Mesothelial cell of epicardium (in vitro differentiated cells): ENCODE results near the gene EREG. TPM values are rescaled to one million over a fixed set of nuclear protein-coding genes. Genes with fewer than 3 reads are reported as not detected.

ENCODE experiments used
- DNase-seq, 2 experiments: peaks; one replicate each; pipeline ENCODE4 v3.0.0; 2021; ENCODE audit warnings: low spot score in 2 of 2; ENCODE audit not compliant: unreplicated experiment in 2 of 2
- H3K27ac Mint-ChIP-seq: 2 replicates; pipeline ENCODE4 v1.8.0; 2021; ENCODE audit warnings: mixed read lengths
- H3K27me3 Mint-ChIP-seq: 2 replicates; pipeline ENCODE4 v1.8.0; 2021; ENCODE audit warnings: low read depth, mixed read lengths
- H3K36me3 Mint-ChIP-seq: 2 replicates; pipeline ENCODE4 v1.8.0; 2021; ENCODE audit warnings: mixed read lengths
- H3K4me1 Mint-ChIP-seq: 2 replicates; pipeline ENCODE4 v1.8.0; 2021; ENCODE audit warnings: mixed read lengths
- H3K4me3 Mint-ChIP-seq: 2 replicates; pipeline ENCODE4 v1.8.0; 2021; ENCODE audit warnings: mild to moderate bottlenecking, moderate library complexity, mixed read lengths
- H3K9me3 Mint-ChIP-seq: 2 replicates; pipeline ENCODE4 v1.8.0; 2021; ENCODE audit warnings: mixed read lengths
- CTCF ChIP-seq: fragments of 200-600 bp; sonication (generic); IDR thresholded peaks from one replicate; pipeline ENCODE4 v1.5.0; 2021; ENCODE audit warnings: antibody characterized with exemption; ENCODE audit not compliant: unreplicated experiment
- total RNA-seq: library from RNA; stranded (reverse); gene quantifications from 3 replicates; pipeline ENCODE4 v1.2.1, GENCODE V29; 2021

EREG gene
- total RNA-seq, 1 donor from 2014 or later, result 0.22 TPM

DNA sequence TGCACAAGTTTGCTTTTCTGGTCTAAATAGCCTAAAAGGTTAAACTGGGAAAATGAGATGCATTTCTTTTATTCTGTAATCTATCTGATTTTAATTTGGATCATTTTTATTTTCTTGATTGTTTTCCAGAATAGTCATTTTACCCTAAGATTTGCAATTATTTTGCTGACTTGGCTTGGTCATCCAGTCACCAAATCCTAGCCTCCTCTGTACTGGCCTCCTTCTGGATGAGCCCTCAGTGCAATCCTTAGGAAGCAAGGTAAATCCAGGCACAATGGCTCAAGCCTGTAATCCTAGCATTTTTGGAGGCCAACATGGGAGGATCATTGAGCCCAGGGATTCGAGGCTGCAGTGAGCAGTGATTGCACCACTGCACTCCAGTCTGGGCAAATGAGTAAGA lies 9.2 kb downstream of the EREG start:
- H3K36me3 Mint-ChIP-seq, result no peaks in the 10 kb centered on the region

GRCh38 chr4:74374561-74375327 lies 9.8 kb downstream of the EREG start:
- no peaks in the 10 kb centered on the region for H3K4me1 Mint-ChIP-seq
- H3K27me3 Mint-ChIP-seq, result peaks cover 1% of the 10 kb centered on the region
- no peak for DNase-seq
- no peak overlapping the region for H3K4me3 Mint-ChIP-seq
- H3K36me3 Mint-ChIP-seq, result no peaks in the 10 kb centered on the region
- no peak overlapping the region for H3K27ac Mint-ChIP-seq
- no peak for TF ChIP-seq CTCF
- no peaks in the 10 kb centered on the region for H3K9me3 Mint-ChIP-seq

More for the DNA sequence above, 9.2 kb downstream of the EREG start:
- Mint-ChIP-seq H3K27me3 (peaks cover 1% of the 10 kb centered on the region), H3K4me1 (no peaks in the 10 kb centered on the region), H3K9me3 (no peaks in the 10 kb centered on the region), H3K4me3 (no peak overlapping the region), H3K27ac (no peak overlapping the region)
- DNase-seq, result no peak
- TF ChIP-seq CTCF, result no peak

- H3K27me3 Mint-ChIP-seq, result peaks cover 1% of the 10 kb centered on the region
- H3K27ac Mint-ChIP-seq, result no peak overlapping the region
- no peak for DNase-seq
- no peaks in the 10 kb centered on the region for H3K4me1 Mint-ChIP-seq
- H3K9me3 Mint-ChIP-seq, result no peaks in the 10 kb centered on the region
- H3K36me3 Mint-ChIP-seq, result no peaks in the 10 kb centered on the region
- H3K4me3 Mint-ChIP-seq, result no peak overlapping the region
- no peak for TF ChIP-seq CTCF
Measured at GRCh38 chr4:74375824-74376426, 11.0 kb downstream of the EREG start.

DNA sequence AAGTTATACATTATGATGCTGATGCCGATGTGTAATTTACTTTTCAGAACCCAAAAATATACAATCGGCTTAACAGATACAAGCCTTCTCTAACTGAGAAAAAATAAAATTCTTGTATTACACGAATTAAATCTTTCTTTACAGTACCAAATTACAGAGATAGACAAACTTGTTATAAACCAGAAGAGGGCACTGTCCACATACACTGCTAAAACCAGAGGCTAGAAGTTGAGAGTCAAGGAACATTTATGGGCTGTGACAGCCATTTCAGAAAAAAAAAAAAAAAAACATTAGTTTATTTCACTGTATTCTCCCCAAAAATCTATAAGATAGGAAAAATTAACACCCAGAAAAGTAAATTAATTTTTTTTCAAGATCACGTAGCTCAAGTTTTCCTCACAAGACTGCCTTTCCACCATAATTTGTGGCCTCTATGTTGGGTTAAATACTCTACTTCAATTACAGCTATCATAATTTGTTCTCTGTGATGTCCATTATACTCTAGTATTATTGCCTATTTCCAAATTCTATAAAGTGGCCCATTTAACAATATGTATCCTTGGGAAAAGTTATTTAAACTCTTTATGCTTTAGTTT lies 12.0 kb downstream of the EREG start:
- H3K9me3 Mint-ChIP-seq, result no peaks in the 10 kb centered on the region
- H3K4me1 Mint-ChIP-seq, result no peaks in the 10 kb centered on the region
- peaks cover 1% of the 10 kb centered on the region for H3K27me3 Mint-ChIP-seq
- peak; percentile 54 for TF ChIP-seq CTCF
- no peak overlapping the region for H3K27ac Mint-ChIP-seq
- H3K4me3 Mint-ChIP-seq, result no peak overlapping the region
- DNase-seq, result no peak
- no peaks in the 10 kb centered on the region for H3K36me3 Mint-ChIP-seq

DNA sequence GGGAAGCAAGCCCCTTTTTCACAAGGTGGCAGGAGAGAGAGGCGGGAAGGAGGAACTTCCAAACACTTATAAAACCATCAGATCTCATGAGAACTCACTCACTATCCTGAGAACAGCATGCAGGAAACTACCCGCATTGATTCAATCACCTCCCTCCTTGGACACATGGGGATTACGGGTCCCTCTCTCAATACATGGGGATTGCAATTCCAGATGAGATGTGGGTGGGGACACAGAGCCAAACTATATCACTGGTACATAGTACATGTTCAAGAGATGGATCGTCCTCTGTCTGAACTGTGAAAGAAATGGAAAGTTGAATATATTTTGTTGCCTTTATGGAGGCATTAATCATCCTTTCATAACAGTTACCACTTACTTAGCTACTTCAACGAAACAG lies 12.8 kb downstream of the EREG start:
- H3K27ac Mint-ChIP-seq, result no peak overlapping the region
- no peaks in the 10 kb centered on the region for H3K9me3 Mint-ChIP-seq
- no peak for TF ChIP-seq CTCF
- H3K36me3 Mint-ChIP-seq, result no peaks in the 10 kb centered on the region
- no peaks in the 10 kb centered on the region for H3K4me1 Mint-ChIP-seq
- DNase-seq, result no peak
- H3K27me3 Mint-ChIP-seq, result peaks cover 1% of the 10 kb centered on the region
- no peak overlapping the region for H3K4me3 Mint-ChIP-seq
